ENCODE measurements around the gene CD55. TPM values are rescaled to one million over a fixed set of nuclear protein-coding genes. Genes with fewer than 3 reads are reported as not detected.

Gene CD55
- total and polyA plus RNA-seq, 2 of the 13 experiments (the other 11 are each of a cell fraction or from before 2014, with no cell fraction given) = 6.0 to 56.0 TPM

- no peak overlapping the region for H3K4me2 ChIP-seq (ENCODE audit: low read depth, low read length)
- TF ChIP-seq ZNF567 (CRISPR knock-in tag; IDR thresholded peaks at IDR 0.05; ENCODE audit: borderline replicate concordance) = no peak
- peak; percentile 65 for TF ChIP-seq ATF7 (IDR thresholded peaks at IDR 0.05)
- TF ChIP-seq ATF7 (CRISPR knock-in tag; IDR thresholded peaks at IDR 0.05) = no peak
- 0 out of 2 replicates have a peak, but pooled peaks have one; percentile 4 for TF ChIP-seq CREB1 (IDR thresholded peaks at IDR 0.05)
- TF ChIP-seq CREB1 (CRISPR knock-in tag; IDR thresholded peaks at IDR 0.05) = no peak
- peak; percentile 90 for TF ChIP-seq LCORL (IDR thresholded peaks at IDR 0.05)
- TF ChIP-seq LCORL (CRISPR knock-in tag; IDR thresholded peaks at IDR 0.05) = no peak
- peaks cover 14% of the 10 kb centered on the region; the same call in 1 of the 2 replicates for H3K4me1 ChIP-seq (ENCODE audit: insufficient read depth, low read length)
- H3K36me3 ChIP-seq (replicated peaks in 1 of 2; ENCODE audit: control insufficient read depth in 1 of 2, insufficient read depth in 2 of 2, low read length in 2 of 2) = no peaks in the 10 kb centered on the region
- H3K9me3 ChIP-seq (ENCODE audit: low read length) = no peaks in the 10 kb centered on the region
- FAIRE-seq (no peak), DNase-seq (ENCODE audit: low spot score) (no peak), ATAC-seq (no peak)
- 61% methylated on average over 1 of the region's 1 CpG for WGBS (ENCODE audit: low lambda C conversion rate)
- H4K20me1 ChIP-seq (ENCODE audit: insufficient read depth, low read length) = no peaks in the 10 kb centered on the region
- no peak overlapping the region for H3K4me3 ChIP-seq (replicated peaks in 1 of 3; ENCODE audit: insufficient read depth in 1 of 3, low read depth in 2 of 3, low read length in 3 of 3)
- ChIA-PET CTCF (ENCODE audit: low intra/inter-chr PET ratio, low total read pairs) (no interaction called here), POLR2A (no interaction called here)
- no peak overlapping the region for H3K9ac ChIP-seq (ENCODE audit: insufficient read depth, low read depth, low read length)
- H3K79me2 ChIP-seq (ENCODE audit: insufficient read depth, low read length) = no peaks in the 10 kb centered on the region
- H3K27me3 ChIP-seq (ENCODE audit: control insufficient read depth in 1 of 2, insufficient read depth in 2 of 2, low read length in 2 of 2) = no peaks in the 10 kb centered on the region
- no peak overlapping the region for H2AFZ ChIP-seq (ENCODE audit: low read length)
- no peak overlapping the region for H3K27ac ChIP-seq (ENCODE audit: extremely low read length, insufficient read depth, low read length)
- in situ Hi-C loops (cut with HindIII; ENCODE audit: extremely low pct_ligation_motif_present, low pct_unique_long_range_greater_than_20kb) (no loop called here), intact Hi-C loops (cut with micrococcal nuclease; ENCODE audit: unreplicated experiment) (no loop called here)
- BruUV-seq (replicated peaks) = no TSS peak
These were observed 18.7 kb upstream of the CD55 start for GRCh38 chr1:207302618-207303393.

GRCh38 chr1:207304710-207305488, 16.6 kb upstream of the CD55 start:
- no peak overlapping the region for H3K4me3 ChIP-seq (replicated peaks in 1 of 3; ENCODE audit: insufficient read depth in 1 of 3, low read depth in 2 of 3, low read length in 3 of 3)
- H3K79me2 ChIP-seq (ENCODE audit: insufficient read depth, low read length) = no peaks in the 10 kb centered on the region
- POLR2A ChIA-PET = interaction anchor here (1.4 kb wide), 1 partner anchor 17 kb away, joined by 8 read pairs; the partner anchor contains the start of gene CD55
- BruUV-seq (replicated peaks) = no TSS peak
- in situ Hi-C loops (cut with HindIII; ENCODE audit: extremely low pct_ligation_motif_present, low pct_unique_long_range_greater_than_20kb) = no loop called here
- H3K27ac ChIP-seq (ENCODE audit: extremely low read length, insufficient read depth, low read length) = no peak overlapping the region
- H3K9me3 ChIP-seq (ENCODE audit: low read length) = no peaks in the 10 kb centered on the region
- peaks cover 12% of the 10 kb centered on the region for H3K4me1 ChIP-seq (ENCODE audit: insufficient read depth, low read length)
- FAIRE-seq = no peak
- intact Hi-C loops (cut with micrococcal nuclease; ENCODE audit: unreplicated experiment) = no loop called here
- H4K20me1 ChIP-seq (ENCODE audit: insufficient read depth, low read length) = no peaks in the 10 kb centered on the region
- peak; percentile 49; the same call in 1 of the 3 replicates for ATAC-seq
- H3K27me3 ChIP-seq (ENCODE audit: control insufficient read depth in 1 of 2, insufficient read depth in 2 of 2, low read length in 2 of 2) = no peaks in the 10 kb centered on the region
- CTCF ChIA-PET (ENCODE audit: low intra/inter-chr PET ratio, low total read pairs) = no interaction called here
- DNase-seq (ENCODE audit: low spot score) = peak; percentile 78
- 50% methylated on average over 8 of the region's 8 CpGs for WGBS (ENCODE audit: low lambda C conversion rate)
- H3K36me3 ChIP-seq (replicated peaks in 1 of 2; ENCODE audit: control insufficient read depth in 1 of 2, insufficient read depth in 2 of 2, low read length in 2 of 2) = no peaks in the 10 kb centered on the region
- no peak overlapping the region for H3K4me2 ChIP-seq (ENCODE audit: low read depth, low read length)
- H3K9ac ChIP-seq (ENCODE audit: insufficient read depth, low read depth, low read length) = no peak overlapping the region
- H2AFZ ChIP-seq (ENCODE audit: low read length) = no peak overlapping the region
- TF ChIP-seq CREM (IDR thresholded peaks at IDR 0.05) = 0 out of 2 replicates have a peak, but pooled peaks have one; percentile 21
- no peak for TF ChIP-seq CREM (CRISPR knock-in tag; IDR thresholded peaks at IDR 0.05)
- TF ChIP-seq ZNF710 (CRISPR knock-in tag; IDR thresholded peaks at IDR 0.05; ENCODE audit: borderline replicate concordance) = no peak
- TF ChIP-seq IRX3 (CRISPR knock-in tag; IDR thresholded peaks at IDR 0.05; ENCODE audit: borderline replicate concordance, low read depth) = no peak
- TF ChIP-seq CBX1 (IDR thresholded peaks at IDR 0.05; ENCODE audit: low read depth) = no peak
- TF ChIP-seq SAP130 (CRISPR knock-in tag; IDR thresholded peaks at IDR 0.05; ENCODE audit: low read depth) = peak; percentile 19; the same call in 1 of the 2 replicates
- peak in 1 of 2 experiments; percentile 28; a peak in 1 of 4 replicates for TF ChIP-seq EP300 (IDR thresholded peaks at IDR 0.05; ENCODE audit: low read depth in 2 of 2, low read length in 2 of 2)
- no peak for TF ChIP-seq EP300 (CRISPR knock-in tag; IDR thresholded peaks at IDR 0.05; ENCODE audit: borderline replicate concordance)
